NB4 (cell line): ENCODE data around the gene ECSIT.

Experiments used
- CTCF ChIP-seq: IDR thresholded peaks from one replicate; pipeline ENCODE4 v1.5.1; 2012; ENCODE audit warnings: low read depth, low read length
- POLR2A ChIP-seq: IDR thresholded peaks from 2 replicates; pipeline ENCODE4 v1.6.1; 2011; ENCODE audit warnings: mild to moderate bottlenecking; ENCODE audit not compliant: insufficient read length; ENCODE audit errors: extremely low read depth

GRCh38 chr19:11481534-11482383, 47.2 kb downstream of the ECSIT start:
- TF ChIP-seq POLR2A = peak; percentile 15
- TF ChIP-seq CTCF = no peak
